ENCODE results near the gene KRT20.

KRT20 gene

GRCh38 chr17:40916366-40916765 is 31.3 kb upstream of the KRT20 start:
- in situ Hi-C loops (cut with MboI; ENCODE audit: low sequenced_read_pairs, unreplicated experiment) = loop anchor here (25.0 kb wide), 2 partner anchors 396 to 746 kb away; partner anchors contain the start of genes KRTAP16-1, KRTAP17-1 and KRTAP29-1
- TF ChIP-seq, protein P1, sequence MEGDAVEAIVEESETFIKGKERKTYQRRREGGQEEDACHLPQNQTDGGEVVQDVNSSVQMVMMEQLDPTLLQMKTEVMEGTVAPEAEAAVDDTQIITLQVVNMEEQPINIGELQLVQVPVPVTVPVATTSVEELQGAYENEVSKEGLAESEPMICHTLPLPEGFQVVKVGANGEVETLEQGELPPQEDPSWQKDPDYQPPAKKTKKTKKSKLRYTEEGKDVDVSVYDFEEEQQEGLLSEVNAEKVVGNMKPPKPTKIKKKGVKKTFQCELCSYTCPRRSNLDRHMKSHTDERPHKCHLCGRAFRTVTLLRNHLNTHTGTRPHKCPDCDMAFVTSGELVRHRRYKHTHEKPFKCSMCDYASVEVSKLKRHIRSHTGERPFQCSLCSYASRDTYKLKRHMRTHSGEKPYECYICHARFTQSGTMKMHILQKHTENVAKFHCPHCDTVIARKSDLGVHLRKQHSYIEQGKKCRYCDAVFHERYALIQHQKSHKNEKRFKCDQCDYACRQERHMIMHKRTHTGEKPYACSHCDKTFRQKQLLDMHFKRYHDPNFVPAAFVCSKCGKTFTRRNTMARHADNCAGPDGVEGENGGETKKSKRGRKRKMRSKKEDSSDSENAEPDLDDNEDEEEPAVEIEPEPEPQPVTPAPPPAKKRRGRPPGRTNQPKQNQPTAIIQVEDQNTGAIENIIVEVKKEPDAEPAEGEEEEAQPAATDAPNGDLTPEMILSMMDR (IDR thresholded peaks at IDR 0.05; ENCODE audit: borderline replicate concordance, control extremely low read depth, extremely low read depth, insufficient read depth, missing control alignments) = no peak
- DNase-seq (ENCODE audit: low spot score) = no peak

DNA sequence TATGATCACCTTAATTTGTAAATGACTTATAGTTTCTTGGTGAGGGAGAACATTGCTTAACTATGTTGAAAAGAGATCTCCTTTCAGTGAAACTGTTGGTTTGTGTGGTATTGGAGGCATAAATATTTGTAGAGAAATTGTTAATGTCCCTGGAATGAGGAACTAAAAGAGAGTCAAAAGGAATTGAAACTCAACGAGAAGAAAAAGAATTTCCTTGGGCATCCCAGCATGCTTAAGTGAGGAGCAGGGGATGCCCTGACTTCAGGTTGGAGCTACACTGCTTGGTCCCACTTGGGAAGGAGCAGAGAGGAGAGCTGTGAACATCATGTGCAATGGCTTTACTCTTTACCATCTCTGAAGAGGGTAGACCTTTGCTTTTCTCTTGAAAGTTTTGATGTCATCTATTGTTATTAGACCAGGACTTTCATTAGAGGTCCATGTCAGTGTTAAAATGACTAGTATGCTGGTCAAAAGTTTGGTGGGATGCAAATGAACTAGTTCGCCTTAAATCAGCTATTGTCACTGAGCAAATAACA is 30.7 kb upstream of the KRT20 start:
- in situ Hi-C loops (cut with MboI; ENCODE audit: low sequenced_read_pairs, unreplicated experiment) = loop anchor here (25.0 kb wide), 2 partner anchors 397 to 747 kb away; partner anchors contain the start of genes KRTAP16-1, KRTAP17-1 and KRTAP29-1
- TF ChIP-seq, protein P1 (IDR thresholded peaks at IDR 0.05; ENCODE audit: borderline replicate concordance, control extremely low read depth, extremely low read depth, insufficient read depth, missing control alignments) = no peak
- DNase-seq (ENCODE audit: low spot score) = peak; percentile 48

DNA sequence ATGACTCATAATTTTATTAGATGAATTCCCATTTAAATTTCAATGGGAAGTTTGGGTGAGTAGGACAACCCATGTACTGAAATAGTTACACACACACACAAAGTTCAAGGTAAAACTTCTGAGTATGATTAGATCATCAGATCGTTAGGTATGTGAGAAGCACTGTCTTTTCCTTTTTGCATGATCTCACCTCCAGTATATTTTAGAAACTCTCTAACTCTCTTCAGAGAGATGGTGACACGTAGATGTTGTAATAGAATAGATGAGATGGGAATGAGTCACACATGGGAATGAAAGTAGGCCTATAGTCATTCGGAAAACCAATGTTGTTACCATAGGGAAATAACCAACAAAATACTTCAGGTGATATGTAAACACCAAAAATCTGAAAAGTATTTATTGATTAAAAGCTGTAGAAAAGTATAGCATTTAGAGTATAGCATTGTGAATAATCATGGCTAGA is 30.2 kb upstream of the KRT20 start:
- DNase-seq (ENCODE audit: low spot score) = peak; percentile 60
- TF ChIP-seq, protein P1 (IDR thresholded peaks at IDR 0.05; ENCODE audit: borderline replicate concordance, control extremely low read depth, extremely low read depth, insufficient read depth, missing control alignments) = no peak
- in situ Hi-C loops (cut with MboI; ENCODE audit: low sequenced_read_pairs, unreplicated experiment) = loop anchor here (25.0 kb wide), 2 partner anchors 397 to 747 kb away; partner anchors contain the start of genes KRTAP16-1, KRTAP17-1 and KRTAP29-1

GRCh38 chr17:40914075-40914855 is 29.2 kb upstream of the KRT20 start:
- DNase-seq (ENCODE audit: low spot score) = no peak
- in situ Hi-C loops (cut with MboI; ENCODE audit: low sequenced_read_pairs, unreplicated experiment) = loop anchor here (25.0 kb wide), 2 partner anchors 398 to 748 kb away; partner anchors contain the start of genes KRTAP16-1, KRTAP17-1 and KRTAP29-1
- TF ChIP-seq, protein P1 (IDR thresholded peaks at IDR 0.05; ENCODE audit: borderline replicate concordance, control extremely low read depth, extremely low read depth, insufficient read depth, missing control alignments) = no peak

- in situ Hi-C loops (cut with MboI; ENCODE audit: low sequenced_read_pairs, unreplicated experiment) = loop anchor here (25.0 kb wide), 2 partner anchors 400 to 750 kb away; partner anchors contain the start of genes KRTAP16-1, KRTAP17-1 and KRTAP29-1
- TF ChIP-seq, protein P1 (IDR thresholded peaks at IDR 0.05; ENCODE audit: borderline replicate concordance, control extremely low read depth, extremely low read depth, insufficient read depth, missing control alignments) = no peak
- DNase-seq (ENCODE audit: low spot score) = no peak
These were observed 27.6 kb upstream of the KRT20 start for GRCh38 chr17:40912486-40913210.

GRCh38 chr17:40910441-40910841 is 25.4 kb upstream of the KRT20 start:
- in situ Hi-C loops (cut with MboI; ENCODE audit: low sequenced_read_pairs, unreplicated experiment) = loop anchor here (25.0 kb wide), 2 partner anchors 402 to 752 kb away; partner anchors contain the start of genes KRTAP16-1, KRTAP17-1 and KRTAP29-1
- TF ChIP-seq, protein P1 (IDR thresholded peaks at IDR 0.05; ENCODE audit: borderline replicate concordance, control extremely low read depth, extremely low read depth, insufficient read depth, missing control alignments) = no peak
- no peak for DNase-seq (ENCODE audit: low spot score)
